ENCODE data around the gene NTRK1. TPM values are rescaled to one million over a fixed set of nuclear protein-coding genes. Genes with fewer than 3 reads are reported as not detected.

NTRK1 gene
- polyA plus RNA-seq, 1 of the 3 experiments (the other 2 are of a cell fraction): 0.97 TPM

- H3K9me3 ChIP-seq: no peaks in the 10 kb centered on the region
- no peak overlapping the region for H3K9ac ChIP-seq
- POLR2A ChIA-PET: no interaction called here
- no peak for DNase-seq
- no peaks in the 10 kb centered on the region for H3K27me3 ChIP-seq (ENCODE audit: insufficient read depth)
- H3K9me2 ChIP-seq: no peaks in the 10 kb centered on the region
- H3K4me2 ChIP-seq: no peak overlapping the region
- H3K36me3 ChIP-seq (replicated peaks in 1 of 2; ENCODE audit: control insufficient read depth in 1 of 2, insufficient read depth in 2 of 2, low read length in 1 of 2): no peaks in the 10 kb centered on the region
- 96% methylated on average over 5 of the region's 6 CpGs for WGBS (ENCODE audit: low lambda C conversion rate)
- peaks cover 29 to 50% of the 10 kb centered on the region in 2 experiments; a peak in 3 of 4 replicates for H3K4me1 ChIP-seq (ENCODE audit: control insufficient read depth in 1 of 2, insufficient read depth in 2 of 2, low read depth in 1 of 2, low read length in 1 of 2)
- TF ChIP-seq EZH2phosphoT487 (IDR thresholded peaks at IDR 0.05; ENCODE audit: borderline replicate concordance, low read depth): no peak
- TF ChIP-seq REST (IDR thresholded peaks at IDR 0.05; ENCODE audit: low read depth, low read length): no peak
- TF ChIP-seq RFX5 (IDR thresholded peaks at IDR 0.05; ENCODE audit: low read length): no peak
- TF ChIP-seq GABPA (IDR thresholded peaks at IDR 0.05; ENCODE audit: low read depth): no peak
- no peak for TF ChIP-seq ELF1 (IDR thresholded peaks at IDR 0.05)
- TF ChIP-seq CHD2 (IDR thresholded peaks at IDR 0.05; ENCODE audit: low read length, partially characterized antibody): no peak
- TF ChIP-seq, protein P1, sequence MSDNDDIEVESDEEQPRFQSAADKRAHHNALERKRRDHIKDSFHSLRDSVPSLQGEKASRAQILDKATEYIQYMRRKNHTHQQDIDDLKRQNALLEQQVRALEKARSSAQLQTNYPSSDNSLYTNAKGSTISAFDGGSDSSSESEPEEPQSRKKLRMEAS (IDR thresholded peaks at IDR 0.05; ENCODE audit: low read depth): no peak
- TF ChIP-seq, protein P2, sequence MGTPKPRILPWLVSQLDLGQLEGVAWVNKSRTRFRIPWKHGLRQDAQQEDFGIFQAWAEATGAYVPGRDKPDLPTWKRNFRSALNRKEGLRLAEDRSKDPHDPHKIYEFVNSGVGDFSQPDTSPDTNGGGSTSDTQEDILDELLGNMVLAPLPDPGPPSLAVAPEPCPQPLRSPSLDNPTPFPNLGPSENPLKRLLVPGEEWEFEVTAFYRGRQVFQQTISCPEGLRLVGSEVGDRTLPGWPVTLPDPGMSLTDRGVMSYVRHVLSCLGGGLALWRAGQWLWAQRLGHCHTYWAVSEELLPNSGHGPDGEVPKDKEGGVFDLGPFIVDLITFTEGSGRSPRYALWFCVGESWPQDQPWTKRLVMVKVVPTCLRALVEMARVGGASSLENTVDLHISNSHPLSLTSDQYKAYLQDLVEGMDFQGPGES (IDR thresholded peaks at IDR 0.05; ENCODE audit: low read depth, low read length): no peak
- TF ChIP-seq CTCF (IDR thresholded peaks at IDR 0.05): no peak
- H4K20me1 ChIP-seq (ENCODE audit: insufficient read depth): no peaks in the 10 kb centered on the region
- peaks cover 15% of the 10 kb centered on the region for H3F3A ChIP-seq (replicated peaks; ENCODE audit: insufficient read depth)
- H3K27ac ChIP-seq (ENCODE audit: low read depth in 2 of 2, low read length in 1 of 2): no peak overlapping the region
- H3K79me2 ChIP-seq (ENCODE audit: insufficient read depth): no peaks in the 10 kb centered on the region
- no peak overlapping the region for H3K4me3 ChIP-seq (ENCODE audit: low read depth in 2 of 2, low read length in 1 of 2)
- CTCF ChIA-PET: interaction anchor here (1.0 to 9.4 kb wide), 8 partner anchors 10 to 175 kb away, joined by 3 to 110 read pairs (median 5); partner anchors contain the start of gene PEAR1
- no peak overlapping the region for H2AFZ ChIP-seq (ENCODE audit: low read depth)
Observed at GRCh38 chr1:156900896-156901589, 40.4 kb downstream of the NTRK1 start.
